SK-N-SH (cell line): Measurements from ENCODE around the gene TUBA1A.

Source experiments
- GABPA ChIP-seq: IDR thresholded peaks from 2 replicates; pipeline ENCODE4 v1.4.0; 2012; ENCODE audit warnings: low read depth, mild to moderate bottlenecking
- GATA2 ChIP-seq: sonication (generic); formaldehyde crosslinking; IDR thresholded peaks from 2 replicates; pipeline ENCODE4 v1.5.0; 2020; ENCODE audit warnings: mild to moderate bottlenecking, missing genetic modification reagents
- MAX ChIP-seq: IDR thresholded peaks from 2 replicates; pipeline ENCODE4 v1.4.0; 2012; ENCODE audit warnings: low read depth
- RFX5 ChIP-seq: IDR thresholded peaks from 2 replicates; pipeline ENCODE4 v1.6.1; 2012; ENCODE audit warnings: mild to moderate bottlenecking, improper control_type of control experiment, low read length
- TF ChIP-seq, protein P1 (sequence below): fragments of 200-600 bp; sonication (generic); IDR thresholded peaks from 2 replicates; pipeline ENCODE4 v1.6.1; 2017; ENCODE audit warnings: antibody characterized with exemption, mild to moderate bottlenecking, moderate library complexity
- TF ChIP-seq, protein P2 (sequence below): IDR thresholded peaks from 2 replicates; pipeline ENCODE4 v1.6.1; 2012; ENCODE audit warnings: mild to moderate bottlenecking, low read depth, low read length, moderate library complexity

DNA sequence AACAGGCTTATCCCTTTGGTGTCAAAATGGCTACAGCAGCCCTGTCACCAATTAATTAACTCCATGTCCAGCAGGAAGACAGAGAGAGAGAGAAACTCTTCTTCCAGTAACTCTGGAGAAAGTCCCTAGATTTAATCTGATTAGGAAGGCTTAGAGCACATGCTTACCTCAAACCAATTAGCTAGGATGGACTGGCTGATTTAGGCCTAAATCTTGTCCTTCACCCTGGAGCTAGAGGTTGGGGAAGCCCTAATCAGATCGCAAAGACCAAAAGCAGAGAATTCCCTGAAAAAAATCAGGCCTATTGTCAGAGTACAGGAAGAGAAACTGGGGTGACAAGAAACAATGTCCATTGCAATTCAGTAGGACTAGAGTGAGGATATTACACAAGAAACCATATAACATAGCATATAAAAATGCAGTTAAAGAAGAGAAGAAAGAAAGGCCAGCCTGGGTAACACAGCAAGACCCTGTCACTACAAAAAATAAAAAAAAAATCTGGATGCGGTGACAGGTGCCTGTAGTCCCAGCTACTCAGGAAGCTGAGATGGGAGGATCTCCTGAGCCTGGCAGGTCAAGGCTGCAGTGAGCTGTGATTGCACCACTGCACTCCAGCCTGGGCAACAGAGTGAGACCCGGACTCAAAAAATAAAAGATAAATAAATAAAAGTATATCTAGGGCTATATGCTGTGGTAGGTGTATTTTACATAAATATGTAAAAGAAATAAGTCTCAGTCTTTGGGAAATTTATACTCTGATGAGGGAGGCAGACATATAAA lies 34.9 kb upstream of the TUBA1A start:
- TF ChIP-seq GABPA (no peak), RFX5 (no peak), GATA2 (CRISPR knock-in tag) (peak; percentile 76), MAX (no peak)
- TF ChIP-seq, protein P1, sequence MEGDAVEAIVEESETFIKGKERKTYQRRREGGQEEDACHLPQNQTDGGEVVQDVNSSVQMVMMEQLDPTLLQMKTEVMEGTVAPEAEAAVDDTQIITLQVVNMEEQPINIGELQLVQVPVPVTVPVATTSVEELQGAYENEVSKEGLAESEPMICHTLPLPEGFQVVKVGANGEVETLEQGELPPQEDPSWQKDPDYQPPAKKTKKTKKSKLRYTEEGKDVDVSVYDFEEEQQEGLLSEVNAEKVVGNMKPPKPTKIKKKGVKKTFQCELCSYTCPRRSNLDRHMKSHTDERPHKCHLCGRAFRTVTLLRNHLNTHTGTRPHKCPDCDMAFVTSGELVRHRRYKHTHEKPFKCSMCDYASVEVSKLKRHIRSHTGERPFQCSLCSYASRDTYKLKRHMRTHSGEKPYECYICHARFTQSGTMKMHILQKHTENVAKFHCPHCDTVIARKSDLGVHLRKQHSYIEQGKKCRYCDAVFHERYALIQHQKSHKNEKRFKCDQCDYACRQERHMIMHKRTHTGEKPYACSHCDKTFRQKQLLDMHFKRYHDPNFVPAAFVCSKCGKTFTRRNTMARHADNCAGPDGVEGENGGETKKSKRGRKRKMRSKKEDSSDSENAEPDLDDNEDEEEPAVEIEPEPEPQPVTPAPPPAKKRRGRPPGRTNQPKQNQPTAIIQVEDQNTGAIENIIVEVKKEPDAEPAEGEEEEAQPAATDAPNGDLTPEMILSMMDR: no peak
- TF ChIP-seq, protein P2, sequence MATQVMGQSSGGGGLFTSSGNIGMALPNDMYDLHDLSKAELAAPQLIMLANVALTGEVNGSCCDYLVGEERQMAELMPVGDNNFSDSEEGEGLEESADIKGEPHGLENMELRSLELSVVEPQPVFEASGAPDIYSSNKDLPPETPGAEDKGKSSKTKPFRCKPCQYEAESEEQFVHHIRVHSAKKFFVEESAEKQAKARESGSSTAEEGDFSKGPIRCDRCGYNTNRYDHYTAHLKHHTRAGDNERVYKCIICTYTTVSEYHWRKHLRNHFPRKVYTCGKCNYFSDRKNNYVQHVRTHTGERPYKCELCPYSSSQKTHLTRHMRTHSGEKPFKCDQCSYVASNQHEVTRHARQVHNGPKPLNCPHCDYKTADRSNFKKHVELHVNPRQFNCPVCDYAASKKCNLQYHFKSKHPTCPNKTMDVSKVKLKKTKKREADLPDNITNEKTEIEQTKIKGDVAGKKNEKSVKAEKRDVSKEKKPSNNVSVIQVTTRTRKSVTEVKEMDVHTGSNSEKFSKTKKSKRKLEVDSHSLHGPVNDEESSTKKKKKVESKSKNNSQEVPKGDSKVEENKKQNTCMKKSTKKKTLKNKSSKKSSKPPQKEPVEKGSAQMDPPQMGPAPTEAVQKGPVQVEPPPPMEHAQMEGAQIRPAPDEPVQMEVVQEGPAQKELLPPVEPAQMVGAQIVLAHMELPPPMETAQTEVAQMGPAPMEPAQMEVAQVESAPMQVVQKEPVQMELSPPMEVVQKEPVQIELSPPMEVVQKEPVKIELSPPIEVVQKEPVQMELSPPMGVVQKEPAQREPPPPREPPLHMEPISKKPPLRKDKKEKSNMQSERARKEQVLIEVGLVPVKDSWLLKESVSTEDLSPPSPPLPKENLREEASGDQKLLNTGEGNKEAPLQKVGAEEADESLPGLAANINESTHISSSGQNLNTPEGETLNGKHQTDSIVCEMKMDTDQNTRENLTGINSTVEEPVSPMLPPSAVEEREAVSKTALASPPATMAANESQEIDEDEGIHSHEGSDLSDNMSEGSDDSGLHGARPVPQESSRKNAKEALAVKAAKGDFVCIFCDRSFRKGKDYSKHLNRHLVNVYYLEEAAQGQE: no peak
